Activated T-cell treated with anti-CD3 and anti-CD28 coated beads for 4 hours (primary cell): ENCODE data around the gene G6PC3.
A peak's percentile ranks its signal among the peaks of the same experiment; 100 is the strongest.

Source experiments
- DNase-seq: peaks from one replicate; pipeline ENCODE4 v3.0.0-alpha.2; 2020

G6PC3 gene

GRCh38 chr17:44061446-44061845 lies 9.1 kb upstream of the G6PC3 start:
- no peak for DNase-seq

- DNase-seq: no peak
Observed at GRCh38 chr17:44062871-44063270, 7.7 kb upstream of the G6PC3 start.

DNA sequence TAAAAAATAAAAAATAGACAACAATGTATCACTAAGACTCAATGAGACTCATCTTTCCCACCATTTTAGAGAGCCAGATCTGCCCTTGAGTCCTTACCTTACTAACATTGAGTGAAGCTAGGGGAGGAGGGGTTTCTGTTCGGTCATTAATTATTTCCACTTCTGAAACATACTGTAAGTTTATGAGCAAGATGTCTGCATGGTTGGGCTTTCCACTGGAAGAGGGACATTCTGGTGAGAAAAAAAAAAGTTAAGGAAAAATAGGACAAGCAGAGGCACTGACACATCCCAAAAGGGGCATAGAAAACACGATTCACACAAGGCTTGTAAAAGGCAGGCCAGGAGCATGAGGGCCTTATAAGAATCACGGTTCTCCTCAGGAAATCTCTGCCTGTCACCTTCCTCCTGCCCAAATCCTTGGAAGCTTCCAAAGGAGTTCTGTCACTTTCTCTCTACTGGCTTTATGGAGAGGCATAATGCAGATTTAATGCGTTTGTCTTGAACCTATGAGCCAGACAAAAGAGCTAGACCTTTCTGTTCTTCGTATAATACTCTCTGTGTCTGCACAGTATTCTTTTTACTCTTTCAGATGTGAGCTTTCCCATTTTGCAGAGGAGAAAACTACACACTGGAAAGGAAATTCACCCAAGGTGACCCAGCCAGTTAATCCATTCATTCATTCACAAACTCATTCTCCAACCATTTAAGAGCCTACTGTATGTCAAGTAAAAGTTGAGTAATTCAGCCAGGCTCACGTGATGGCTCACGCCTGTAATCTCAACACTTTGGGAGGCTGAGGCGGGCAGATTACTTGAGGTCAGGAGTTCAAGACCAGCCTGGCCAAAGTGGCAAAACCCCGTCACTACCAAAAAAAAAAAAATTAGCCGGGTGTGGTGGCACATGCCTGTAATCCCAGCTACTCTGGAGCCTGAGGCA lies 6.6 kb upstream of the G6PC3 start:
- DNase-seq: no peak

DNA sequence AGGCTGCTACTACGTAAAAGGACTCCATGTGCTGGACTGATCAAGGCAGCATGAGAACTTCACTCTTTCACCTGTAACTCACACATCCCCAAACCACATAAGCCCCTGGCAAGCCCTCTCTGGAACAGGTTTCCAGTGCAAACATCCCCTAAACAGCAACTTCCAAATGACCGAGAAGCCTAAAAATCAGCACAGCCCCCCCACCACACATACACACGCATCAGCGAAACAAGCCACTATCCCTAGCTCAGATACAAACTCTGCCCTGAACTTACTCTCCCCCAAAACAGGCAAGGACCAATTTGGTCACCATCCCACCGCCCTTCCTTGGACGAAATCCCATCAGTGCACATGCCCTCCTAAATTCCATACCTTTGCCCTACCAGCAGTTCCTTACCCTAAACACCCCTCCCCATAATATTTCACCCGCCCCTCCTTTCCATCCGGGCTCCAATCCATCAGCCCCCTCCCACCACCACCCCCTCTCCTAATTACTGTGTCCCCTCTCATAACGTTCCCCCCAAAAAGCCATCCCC lies 4.8 kb upstream of the G6PC3 start:
- peak; percentile 11 for DNase-seq

DNA sequence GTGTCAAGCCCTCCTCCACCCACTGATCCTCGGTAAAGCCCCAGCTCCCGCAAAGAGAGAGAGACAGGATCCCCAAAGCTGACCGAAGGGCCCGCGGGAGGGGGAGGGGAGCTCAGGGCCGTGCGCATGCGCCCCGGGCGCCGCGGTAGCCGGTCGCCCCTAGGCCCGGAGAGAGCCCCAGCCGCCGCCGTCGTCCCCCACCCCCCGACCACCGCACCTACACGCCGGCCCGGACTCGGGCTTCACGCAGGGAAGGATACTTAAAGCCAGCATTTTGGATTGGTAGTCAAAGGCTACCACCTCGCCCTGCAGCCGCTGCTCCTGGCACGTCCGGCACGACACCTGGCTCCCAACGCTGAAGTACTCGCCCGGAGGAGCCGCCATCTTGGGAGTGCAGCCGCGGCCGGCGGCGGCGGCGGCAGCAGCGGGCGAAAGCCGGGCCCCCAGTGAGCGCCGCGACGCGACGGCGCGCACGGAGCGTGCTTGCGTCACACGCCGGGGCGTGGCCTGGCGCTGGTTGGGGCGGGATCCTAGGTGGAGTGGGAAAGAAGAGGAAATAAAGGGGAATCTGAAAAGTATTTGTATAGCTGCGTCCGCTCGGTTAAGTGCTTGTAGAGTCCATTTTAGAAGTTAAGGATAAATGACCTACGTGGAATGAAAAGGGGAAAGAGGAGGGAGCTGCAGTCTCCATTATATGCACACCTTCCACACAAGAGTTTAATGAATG lies 4.2 kb upstream of the G6PC3 start, which contains the start of gene LSM12:
Gene LSM12, minus strand, starts transcription at position 468 of the 727 bp plus-strand sequence. Its CDS starts 84 bp downstream, at position 384.
- DNase-seq: peak; percentile 86

GRCh38 chr17:44067545-44067940 lies 3.0 kb upstream of the G6PC3 start:
- no peak for DNase-seq

GRCh38 chr17:44069974-44070454 lies 521 bp upstream of the G6PC3 start:
- no peak for DNase-seq

DNA sequence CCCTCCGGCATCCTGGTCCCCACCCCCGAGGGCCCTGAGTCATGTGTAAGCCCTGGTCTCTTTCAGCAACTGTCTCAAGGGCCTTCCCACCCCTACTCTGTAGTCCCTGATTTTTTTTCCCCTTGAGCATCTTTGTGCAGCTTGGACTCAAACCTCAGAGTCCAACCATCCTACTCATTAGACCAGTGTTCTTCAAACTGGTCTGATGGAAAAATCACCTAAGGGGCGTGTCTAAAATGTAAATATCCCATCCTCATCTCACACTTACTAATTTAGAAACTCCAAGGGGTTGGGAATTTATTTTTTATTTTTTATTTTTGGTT lies 624 bp downstream of the G6PC3 start:
- no peak for DNase-seq

GRCh38 chr17:44071772-44072171 lies 1.2 kb downstream of the G6PC3 start:
- DNase-seq: no peak

GRCh38 chr17:44074231-44074910 lies 3.8 kb downstream of the G6PC3 start:
- DNase-seq: no peak

DNA sequence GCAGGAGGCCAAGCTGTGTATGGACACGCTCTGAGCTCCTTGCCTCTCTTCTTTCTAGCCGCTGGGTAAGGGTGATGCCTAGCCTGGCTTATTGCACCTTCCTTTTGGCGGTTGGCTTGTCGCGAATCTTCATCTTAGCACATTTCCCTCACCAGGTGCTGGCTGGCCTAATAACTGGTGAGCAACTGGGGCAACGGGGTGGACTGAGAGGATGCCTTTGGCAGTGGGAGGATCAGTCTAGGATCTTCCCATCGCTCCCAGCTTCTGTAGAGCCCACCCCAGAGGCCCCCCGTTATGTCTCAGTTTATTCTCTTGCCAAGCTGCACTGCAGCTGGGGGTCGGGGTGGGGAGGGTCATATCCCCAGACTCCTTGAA lies 4.4 kb downstream of the G6PC3 start:
- DNase-seq: no peak

GRCh38 chr17:44075598-44076293 lies 5.2 kb downstream of the G6PC3 start:
- DNase-seq: no peak

- DNase-seq: no peak
Observed at GRCh38 chr17:44076716-44077594, 6.4 kb downstream of the G6PC3 start.

DNA sequence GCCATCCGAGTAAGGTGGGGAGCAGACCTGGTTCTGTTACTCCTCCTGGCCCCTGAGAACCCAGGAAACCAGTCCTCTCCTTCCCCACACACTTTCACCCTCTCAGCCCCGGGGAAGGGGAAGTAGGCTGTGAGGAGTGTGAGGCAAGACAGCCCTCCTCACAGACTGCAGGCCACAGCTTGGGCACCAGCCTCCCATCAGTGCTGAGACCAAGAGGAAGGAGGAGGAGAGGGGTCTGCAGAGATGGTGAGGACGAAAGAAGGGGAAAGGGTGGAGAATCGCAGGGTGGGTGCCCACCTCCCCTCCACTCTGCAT lies 7.0 kb downstream of the G6PC3 start:
- DNase-seq: no peak

- DNase-seq: no peak
Observed at GRCh38 chr17:44078412-44078811, 7.9 kb downstream of the G6PC3 start.

DNA sequence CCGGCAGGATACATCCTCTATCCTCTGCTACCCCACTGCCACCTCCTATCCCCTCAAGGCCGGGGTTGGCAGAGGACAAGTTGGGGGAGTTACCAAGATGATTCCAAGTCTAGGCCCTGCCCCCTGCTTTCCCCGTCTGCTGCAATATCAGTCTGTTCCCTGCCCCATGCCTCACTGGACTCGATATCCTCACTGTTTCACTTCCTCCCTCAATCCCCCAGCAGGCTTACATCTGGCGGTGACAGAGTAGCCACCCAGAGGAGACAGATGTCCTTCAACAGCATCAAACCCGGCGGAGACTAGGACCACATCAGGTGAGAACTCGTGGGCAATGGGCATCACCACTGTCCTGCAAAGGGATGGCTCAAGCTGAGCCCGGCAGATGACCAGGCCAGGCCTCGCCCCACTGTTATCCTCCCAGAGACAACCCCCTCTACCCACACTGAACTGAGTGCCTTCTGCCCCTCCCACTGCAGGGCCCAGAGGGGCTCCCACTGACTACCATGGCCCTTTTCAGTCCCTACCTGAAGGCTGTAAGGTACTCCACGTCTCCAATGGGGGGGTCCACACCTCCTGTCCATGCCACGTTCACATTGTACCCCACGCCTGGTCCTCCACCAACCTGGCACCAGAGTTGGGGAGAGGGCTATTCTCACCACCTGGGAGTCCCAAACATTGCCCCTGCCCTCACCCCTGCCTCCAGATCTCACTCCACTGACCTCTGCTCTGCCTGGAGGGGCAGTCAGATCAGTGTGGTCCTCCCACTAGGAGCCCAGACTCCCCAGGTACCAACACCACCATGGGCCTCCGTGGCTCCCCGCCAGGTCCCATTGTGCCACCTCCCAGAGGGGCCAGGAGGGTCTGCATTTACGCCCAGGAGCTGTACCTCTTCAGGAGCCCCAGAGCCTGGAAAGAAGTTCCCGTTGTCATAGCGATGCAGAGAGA lies 9.6 kb downstream of the G6PC3 start:
- DNase-seq: no peak

GRCh38 chr17:44081681-44082080 lies 11.1 kb downstream of the G6PC3 start:
- DNase-seq: no peak

DNA sequence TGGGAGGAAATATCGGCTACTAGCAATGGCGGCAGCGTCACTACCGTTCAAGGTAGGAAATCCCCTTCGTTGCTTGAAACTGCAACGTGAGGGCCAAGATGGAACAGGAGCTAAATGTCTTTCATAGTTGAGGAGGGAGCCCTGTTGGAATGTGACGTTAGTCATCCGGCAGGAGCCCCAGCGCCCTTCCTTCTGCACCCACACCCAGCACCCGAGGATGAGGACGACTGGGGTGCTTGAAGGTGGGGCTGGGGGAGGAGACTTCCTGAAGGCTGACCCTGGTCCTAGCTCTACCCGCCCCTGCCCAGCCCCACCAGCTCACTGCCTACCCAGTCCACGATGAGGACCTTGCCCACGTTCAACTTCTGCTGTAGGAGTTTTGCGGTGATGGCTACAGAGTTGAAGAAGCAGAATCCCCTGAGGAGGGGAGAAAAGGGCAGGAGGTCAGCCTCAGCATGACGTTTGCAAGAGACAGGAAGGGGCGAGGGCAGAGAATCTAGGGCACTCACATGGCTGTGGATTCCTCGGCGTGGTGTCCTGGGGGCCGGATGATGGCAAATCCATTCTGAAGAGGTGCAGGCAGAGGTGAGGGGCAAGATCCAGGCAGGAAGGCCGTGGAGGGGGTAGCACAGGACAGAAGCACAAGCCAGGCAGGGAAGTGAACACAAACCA lies 11.9 kb downstream of the G6PC3 start:
- no peak for DNase-seq

DNA sequence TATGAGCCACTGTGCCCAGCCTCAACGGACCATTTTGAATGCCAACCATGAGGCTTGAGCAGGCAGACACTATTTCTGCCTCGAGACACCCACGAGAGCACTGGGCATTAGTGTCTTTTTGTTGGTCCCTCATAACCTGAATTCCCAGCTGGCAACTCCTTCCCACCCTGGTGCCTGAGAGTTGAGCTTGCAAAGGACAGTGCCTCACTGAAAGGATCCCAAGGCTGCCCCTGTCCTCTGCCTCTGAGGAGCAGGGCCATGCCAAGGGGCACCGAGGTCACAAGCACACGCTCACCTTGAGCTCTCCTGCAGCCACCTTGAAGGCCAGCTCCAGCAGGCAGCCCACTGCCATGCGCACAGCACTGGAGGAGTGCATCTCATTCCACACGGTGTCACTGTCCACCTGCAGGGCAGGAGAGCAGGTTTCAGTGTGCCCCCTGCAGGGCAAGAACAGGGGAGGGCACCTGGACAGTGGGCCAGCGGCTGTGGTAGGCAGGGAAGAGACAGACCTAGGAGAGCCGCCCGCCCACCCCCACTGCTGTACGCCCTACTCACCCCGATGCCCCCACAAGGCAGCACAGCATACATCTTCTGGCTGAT lies 12.8 kb downstream of the G6PC3 start:
- DNase-seq: no peak
